Measurements from ENCODE around the gene DLG2.

Gene DLG2

DNA sequence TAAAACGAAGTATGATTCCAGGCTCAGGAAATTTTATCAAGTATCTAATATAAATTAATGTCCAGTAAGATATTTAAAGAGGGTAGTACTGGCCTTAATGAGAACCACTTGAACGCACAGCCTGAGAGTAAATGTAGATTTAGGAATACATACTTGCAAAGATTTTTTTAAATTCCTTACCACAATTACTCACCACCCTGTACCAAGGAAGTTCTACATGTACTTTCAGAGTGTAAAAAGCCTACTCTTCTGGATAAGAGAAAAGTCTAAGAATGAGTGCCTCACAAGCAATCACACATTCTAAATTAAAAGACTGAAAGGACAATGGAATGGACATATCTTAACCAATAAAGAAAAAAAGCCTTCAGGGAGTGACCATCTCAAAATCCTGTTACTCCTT, 697.4 kb downstream of the DLG2 start:
- H3K4me3 ChIP-seq (replicated peaks in 1 of 2; ENCODE audit: low read depth in 2 of 2, low read length in 2 of 2): no peak overlapping the region
- TF ChIP-seq, protein P1, sequence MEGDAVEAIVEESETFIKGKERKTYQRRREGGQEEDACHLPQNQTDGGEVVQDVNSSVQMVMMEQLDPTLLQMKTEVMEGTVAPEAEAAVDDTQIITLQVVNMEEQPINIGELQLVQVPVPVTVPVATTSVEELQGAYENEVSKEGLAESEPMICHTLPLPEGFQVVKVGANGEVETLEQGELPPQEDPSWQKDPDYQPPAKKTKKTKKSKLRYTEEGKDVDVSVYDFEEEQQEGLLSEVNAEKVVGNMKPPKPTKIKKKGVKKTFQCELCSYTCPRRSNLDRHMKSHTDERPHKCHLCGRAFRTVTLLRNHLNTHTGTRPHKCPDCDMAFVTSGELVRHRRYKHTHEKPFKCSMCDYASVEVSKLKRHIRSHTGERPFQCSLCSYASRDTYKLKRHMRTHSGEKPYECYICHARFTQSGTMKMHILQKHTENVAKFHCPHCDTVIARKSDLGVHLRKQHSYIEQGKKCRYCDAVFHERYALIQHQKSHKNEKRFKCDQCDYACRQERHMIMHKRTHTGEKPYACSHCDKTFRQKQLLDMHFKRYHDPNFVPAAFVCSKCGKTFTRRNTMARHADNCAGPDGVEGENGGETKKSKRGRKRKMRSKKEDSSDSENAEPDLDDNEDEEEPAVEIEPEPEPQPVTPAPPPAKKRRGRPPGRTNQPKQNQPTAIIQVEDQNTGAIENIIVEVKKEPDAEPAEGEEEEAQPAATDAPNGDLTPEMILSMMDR (IDR thresholded peaks at IDR 0.05; ENCODE audit: low read depth, low read length): no peak
- DNase-seq (ENCODE audit: low read depth in 2 of 2): no peak

DNA sequence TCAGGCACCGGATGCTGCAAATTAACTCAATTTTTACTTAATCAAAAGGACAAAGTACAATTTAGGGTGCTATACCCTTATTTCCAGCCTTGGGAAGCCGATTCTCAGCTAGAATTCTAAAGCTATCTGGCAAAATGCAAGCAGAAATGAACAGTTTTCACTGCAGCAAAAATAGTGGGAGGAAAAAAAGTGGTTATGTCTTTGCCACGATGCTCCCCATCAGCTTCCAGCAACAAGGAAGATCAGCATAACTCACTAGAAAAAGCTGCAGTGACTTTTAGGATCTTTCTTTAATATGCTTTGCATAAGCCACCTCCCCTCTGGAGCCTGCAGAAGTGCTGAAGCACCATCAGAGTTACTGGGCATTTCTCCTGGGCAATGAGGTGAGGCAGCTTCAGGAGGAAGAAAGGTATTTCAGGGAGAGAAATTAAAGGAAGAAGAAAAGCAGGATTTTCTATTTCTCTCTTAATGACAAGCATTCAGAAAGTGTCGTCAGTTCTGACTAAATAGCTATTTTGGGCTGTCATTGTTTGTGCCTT, 702.9 kb downstream of the DLG2 start:
- no peak for DNase-seq (ENCODE audit: low read depth in 2 of 2)
- H3K4me3 ChIP-seq (replicated peaks in 1 of 2; ENCODE audit: low read depth in 2 of 2, low read length in 2 of 2): no peak overlapping the region
- TF ChIP-seq, protein P1 (IDR thresholded peaks at IDR 0.05; ENCODE audit: low read depth, low read length): no peak

DNA sequence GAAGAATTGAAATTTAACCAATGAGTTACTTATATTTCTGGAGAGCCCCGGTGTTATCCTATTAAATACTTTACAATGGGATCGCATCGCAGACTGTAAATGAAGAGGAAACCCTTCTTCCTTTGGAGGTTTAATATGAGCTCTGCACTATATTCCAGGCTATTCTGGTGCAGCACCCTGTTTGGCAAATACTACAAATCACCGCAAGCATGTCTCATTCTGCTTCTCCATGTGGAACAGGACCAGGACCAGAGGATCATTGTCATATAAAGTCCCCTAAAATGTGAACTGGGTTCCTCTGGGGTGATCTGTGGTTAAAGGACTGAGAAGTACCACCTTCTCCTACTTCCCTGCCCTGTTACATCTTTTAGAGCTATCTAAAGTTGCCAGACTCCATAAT, 703.7 kb downstream of the DLG2 start:
- H3K4me3 ChIP-seq (replicated peaks in 1 of 2; ENCODE audit: low read depth in 2 of 2, low read length in 2 of 2): no peak overlapping the region
- TF ChIP-seq, protein P1 (IDR thresholded peaks at IDR 0.05; ENCODE audit: low read depth, low read length): no peak
- DNase-seq (ENCODE audit: low read depth in 2 of 2): no peak

DNA sequence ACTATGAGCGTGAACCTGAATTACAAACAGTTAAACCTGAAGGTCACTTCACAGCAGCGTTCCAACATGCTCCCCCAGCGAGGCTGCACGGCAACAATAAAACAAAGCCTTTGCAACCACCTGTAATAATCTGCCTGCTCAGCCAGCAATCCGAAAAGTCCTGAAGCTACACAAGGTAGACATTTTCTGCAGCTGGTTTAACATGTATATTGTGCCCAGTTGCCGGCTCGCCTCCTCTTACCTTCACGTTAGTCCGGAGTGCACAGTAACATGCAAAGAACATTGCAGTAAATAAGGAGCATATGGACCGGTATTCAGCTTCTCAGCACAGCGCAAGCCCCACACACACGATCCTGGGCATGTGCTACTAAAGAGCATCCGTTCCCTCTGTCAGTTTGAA, 704.3 kb downstream of the DLG2 start:
- TF ChIP-seq, protein P1 (IDR thresholded peaks at IDR 0.05; ENCODE audit: low read depth, low read length): no peak
- no peak for DNase-seq (ENCODE audit: low read depth in 2 of 2)
- H3K4me3 ChIP-seq (replicated peaks in 1 of 2; ENCODE audit: low read depth in 2 of 2, low read length in 2 of 2): no peak overlapping the region

DNA sequence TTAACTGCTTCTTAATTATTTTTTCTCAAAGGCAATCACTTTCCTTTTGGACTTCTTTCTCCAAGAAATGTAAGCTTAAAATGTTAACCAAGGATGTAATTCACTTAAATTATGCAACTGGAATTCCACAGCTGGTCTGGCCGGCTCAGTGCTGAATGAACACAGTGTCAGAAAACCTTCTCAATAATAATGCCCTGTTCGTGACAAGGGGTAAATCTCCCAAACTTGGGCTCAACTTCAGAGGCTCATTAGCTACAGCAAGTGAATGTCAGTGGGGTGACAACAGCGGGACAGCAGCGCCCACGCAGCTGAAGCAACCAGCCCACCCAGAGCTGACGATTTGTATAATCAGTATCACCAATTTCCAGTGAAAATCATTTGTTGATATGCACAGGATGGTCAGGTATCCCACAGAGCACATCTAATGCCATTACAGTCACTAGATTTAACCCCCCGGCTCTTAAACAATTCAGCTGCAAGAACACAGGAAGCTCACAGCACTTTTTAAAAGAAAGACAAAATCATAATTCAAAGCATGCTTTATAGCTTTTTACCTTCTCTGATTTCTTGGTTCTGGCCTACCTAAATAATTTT, 704.8 kb downstream of the DLG2 start:
- TF ChIP-seq, protein P1 (IDR thresholded peaks at IDR 0.05; ENCODE audit: low read depth, low read length): no peak
- peak in 1 of 2 donors; percentile 3 for DNase-seq (ENCODE audit: low read depth in 2 of 2)
- no peak overlapping the region for H3K4me3 ChIP-seq (replicated peaks in 1 of 2; ENCODE audit: low read depth in 2 of 2, low read length in 2 of 2)

DNA sequence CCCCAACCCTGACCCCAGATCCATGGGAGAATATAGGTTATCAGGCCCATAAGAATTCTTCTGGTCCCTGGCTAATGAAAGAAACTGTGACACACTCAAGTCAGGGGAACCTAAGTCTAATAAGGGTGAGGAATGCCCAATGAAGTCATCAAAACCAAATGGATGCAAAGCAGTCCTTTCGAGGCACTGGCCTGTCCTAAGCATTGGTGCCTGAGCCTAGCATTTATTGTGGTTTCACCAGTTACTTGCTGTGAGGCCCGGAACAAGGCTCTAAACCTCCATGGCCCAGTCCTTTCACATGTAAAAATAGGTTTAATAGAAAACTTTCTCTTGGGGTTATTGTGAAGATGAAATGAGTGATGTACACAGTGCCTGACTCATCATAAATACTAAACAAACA, 712.6 kb downstream of the DLG2 start:
- DNase-seq (ENCODE audit: low read depth in 2 of 2): no peak
- TF ChIP-seq, protein P1 (IDR thresholded peaks at IDR 0.05; ENCODE audit: low read depth, low read length): no peak

DNA sequence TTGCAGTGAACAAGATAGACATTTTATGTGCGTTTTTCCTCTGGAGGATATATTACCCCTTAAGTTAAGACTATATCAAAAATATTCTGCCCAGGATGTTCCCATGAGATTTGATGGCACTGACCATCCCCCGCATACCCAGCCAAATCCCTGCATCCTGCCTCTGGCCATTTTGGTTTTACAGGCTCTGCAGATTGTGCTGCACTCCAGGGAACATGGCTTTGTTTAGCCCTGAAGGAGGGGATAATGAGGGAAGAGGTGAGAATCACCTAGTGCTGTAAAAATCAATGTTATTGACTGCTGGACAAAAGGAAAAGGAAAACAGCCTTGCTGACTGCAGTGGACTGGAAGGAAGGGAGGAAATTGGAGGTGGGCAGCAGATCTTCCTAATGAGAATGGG, 717.4 kb downstream of the DLG2 start:
- DNase-seq (ENCODE audit: low read depth in 2 of 2): no peak
- TF ChIP-seq, protein P1 (IDR thresholded peaks at IDR 0.05; ENCODE audit: low read depth, low read length): no peak
- no peak overlapping the region for H3K4me3 ChIP-seq (replicated peaks in 1 of 2; ENCODE audit: low read depth in 2 of 2, low read length in 2 of 2)

More for the DNA sequence above, 712.6 kb downstream of the DLG2 start:
- H3K4me3 ChIP-seq (replicated peaks in 1 of 2; ENCODE audit: low read depth in 2 of 2, low read length in 2 of 2): no peak overlapping the region
